Measurements from ENCODE around the gene APCDD1L. TPM values are rescaled to one million over a fixed set of nuclear protein-coding genes. Genes with fewer than 3 reads are reported as not detected.
"Not testable (repeated sequence)": the region's sequence is repeated elsewhere in the genome, so short reads cannot be mapped to it uniquely, and the experiment has no call there.

APCDD1L gene
- polyA plus RNA-seq, 4 donors: 12.0 to 28.1 (median 13.7) TPM

DNA sequence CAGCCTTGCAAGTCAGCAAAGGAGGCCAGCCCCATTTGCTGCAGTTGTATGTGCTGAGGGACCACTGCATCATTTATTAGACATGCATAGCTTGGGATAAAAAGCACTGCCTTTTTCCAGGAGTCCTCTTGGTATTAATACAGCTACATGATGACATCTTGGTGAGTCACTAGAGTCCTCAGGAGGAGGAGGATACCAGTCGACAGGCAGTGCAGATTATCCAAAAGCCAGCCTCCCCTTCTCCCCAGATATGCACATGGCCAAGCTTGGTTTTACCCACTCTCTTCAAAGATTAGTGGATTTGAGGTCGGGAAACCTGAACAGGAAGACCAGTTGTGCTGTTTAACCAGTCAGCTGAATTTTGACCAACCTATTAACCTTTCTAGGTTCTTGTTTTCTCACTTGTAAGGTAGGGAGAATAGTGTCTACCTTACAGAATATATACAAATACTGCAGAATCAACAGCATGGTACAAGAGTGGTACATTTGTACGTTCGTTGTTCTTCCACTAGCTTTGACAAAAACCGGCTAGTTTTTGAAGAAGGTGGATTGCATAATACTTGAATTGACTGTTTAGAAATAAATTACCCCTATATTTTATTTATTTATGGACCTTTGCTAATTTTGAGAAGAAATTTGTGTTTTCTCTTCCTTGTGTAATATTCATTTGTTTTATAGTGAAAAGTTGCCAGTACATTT lies 94.3 kb downstream of the APCDD1L start:
- DNase-seq (ENCODE audit: low read depth in 4 of 4, low spot score in 3 of 4): no peak

DNA sequence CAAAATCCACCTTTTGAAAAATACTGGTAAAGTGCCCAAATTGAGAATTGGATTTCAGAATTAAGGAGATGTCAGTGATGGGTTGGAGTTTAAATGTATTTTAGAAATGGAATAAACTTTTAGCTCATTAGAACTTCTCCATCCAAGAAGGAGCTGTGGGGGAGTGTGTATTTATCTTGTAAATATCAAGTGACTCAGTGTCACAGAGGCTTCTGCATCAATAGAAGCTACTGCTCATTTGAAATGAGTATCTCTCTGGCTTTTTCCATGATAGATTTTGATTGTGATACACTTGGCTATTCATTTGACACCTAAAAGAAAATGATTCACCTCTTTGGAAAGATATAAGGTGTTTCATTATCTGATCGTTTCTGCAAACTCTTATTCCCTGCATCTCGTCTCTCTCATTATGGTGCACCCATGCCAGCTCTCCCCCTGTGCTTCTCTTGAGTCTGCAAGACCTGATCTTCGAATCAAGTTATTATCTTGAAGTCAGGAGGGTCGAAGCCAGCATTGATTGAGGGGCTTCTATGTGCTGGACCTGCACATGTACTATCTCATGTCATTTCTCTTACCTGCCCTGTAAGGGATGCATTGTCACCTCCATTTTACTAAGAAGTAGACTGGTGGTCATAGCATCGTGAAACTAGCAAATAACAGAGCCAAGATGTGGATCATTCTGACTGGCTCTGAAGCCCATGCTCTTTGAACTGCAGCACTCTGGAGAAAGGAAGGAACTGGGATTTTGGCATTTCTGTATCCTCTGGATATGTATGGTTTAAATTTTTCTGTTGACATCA lies 96.0 kb downstream of the APCDD1L start:
- DNase-seq (ENCODE audit: low read depth in 4 of 4, low spot score in 3 of 4): no peak

DNA sequence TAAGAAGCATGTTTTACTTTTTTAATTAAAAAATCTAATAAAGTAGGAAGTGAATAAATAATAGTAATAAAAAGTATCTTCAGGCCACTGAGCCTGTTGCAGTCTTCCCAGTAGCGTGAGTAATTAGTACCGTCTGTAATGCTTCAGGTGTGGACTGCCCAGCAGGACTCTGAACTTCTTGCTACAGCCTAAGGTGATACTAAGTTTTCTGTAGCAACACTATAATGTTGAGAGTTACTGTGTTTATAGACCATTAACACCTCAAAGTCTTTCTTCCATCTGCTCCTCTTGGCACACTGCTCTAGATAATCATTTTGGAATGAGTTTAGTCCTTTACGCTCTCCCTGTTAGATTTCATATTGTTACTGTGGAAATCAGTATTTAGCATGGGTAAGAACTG lies 97.8 kb downstream of the APCDD1L start:
- no peak for DNase-seq (ENCODE audit: low read depth in 4 of 4, low spot score in 3 of 4)

DNA sequence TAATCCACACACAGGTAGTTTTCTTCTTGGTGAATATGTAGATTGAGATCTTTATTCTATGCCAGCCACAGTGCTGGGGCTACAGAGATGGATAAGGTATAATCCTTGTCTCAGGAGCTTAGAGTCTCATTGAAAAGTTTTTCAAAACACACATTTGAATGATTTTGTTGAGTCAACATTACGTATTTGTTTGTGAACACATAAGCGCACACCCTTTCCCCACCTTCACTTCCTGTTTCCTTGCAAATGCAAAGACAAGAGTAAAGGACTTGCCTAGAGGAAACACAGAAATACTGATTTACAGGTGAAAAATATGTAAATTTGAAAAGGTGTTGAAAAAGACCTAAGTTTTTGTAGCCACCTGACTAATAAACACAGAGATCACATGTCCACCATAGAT lies 98.4 kb downstream of the APCDD1L start:
- no peak for DNase-seq (ENCODE audit: low read depth in 4 of 4, low spot score in 3 of 4)

DNA sequence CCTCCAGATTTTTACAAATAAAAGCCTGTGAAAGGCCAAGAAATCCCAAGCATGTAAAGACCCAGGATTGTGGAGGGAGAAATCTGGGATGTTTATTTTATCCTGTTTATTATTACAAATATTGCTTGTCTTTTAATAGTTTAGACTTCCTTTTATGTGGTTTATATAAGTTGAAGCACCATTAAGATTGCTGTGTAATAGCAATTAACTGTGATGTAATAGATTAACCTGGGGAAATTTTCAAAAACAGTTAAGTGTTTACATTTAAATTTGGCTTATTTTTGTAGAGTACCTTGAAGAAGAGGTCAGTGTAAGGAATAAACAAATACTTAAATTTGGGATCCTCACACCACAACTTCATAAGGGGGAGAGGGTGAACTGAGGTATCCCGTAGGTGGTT lies 99.1 kb downstream of the APCDD1L start:
- no peak for DNase-seq (ENCODE audit: low read depth in 4 of 4, low spot score in 3 of 4)

DNA sequence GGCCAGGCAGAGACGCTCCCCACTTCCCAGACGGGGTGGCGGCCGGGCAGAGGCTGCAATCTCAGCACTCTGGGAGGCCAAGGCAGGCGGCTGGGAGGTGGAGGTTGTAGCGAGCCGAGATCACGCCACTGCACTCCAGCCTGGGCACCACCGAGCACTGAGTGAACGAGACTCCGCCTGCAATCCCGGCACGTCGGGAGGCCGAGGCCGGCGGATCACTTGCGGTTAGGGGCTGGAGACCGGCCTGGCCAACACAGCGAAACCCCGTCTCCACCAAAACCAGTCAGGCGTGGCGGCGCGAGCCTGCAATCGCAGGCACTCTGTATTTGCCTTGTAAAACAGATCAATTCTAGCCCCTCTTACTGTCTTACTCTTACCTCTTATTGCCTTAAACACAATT lies 100.4 kb downstream of the APCDD1L start:
- not testable (repeated sequence) for DNase-seq (ENCODE audit: low read depth in 4 of 4, low spot score in 3 of 4)

DNA sequence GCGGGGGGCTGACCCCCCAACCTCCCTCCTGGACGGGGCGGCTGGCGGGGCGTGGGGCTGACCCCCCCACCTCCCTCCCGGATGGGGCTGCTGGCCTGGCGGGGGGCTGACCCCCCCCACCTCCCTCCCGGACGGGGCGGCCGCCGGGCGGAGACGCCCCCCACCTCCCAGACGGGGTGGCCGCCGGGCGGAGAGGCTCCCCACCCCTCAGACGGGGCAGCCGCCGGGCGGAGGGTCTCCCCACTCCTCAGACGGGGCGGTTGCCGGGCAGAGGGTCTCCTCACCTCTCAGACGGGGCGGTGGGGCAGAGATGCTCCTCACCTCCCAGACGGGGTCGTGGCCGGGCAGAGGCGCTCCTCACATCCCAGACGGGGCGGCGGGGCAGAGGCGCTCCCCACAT lies 101.0 kb downstream of the APCDD1L start:
- not testable (repeated sequence) for DNase-seq (ENCODE audit: low read depth in 4 of 4, low spot score in 3 of 4)

Other genes with a start within 250 kb of the APCDD1L start
- 10 to 100 TPM; 19.1 to 24.8 (median 21.5) TPM for gene RAB22A, start 205.7 kb downstream of the APCDD1L start, polyA plus RNA-seq (ENCODE audit: insufficient read length in 4 of 4)
- gene VAPB, start 126.2 kb downstream of the APCDD1L start, polyA plus RNA-seq (ENCODE audit: insufficient read length in 4 of 4): 10 to 100 TPM; 50.5 to 64.3 (median 57.9) TPM
- 10 to 100 TPM; 46.5 to 81.7 (median 66.6) TPM for gene STX16, start 135.9 kb upstream of the APCDD1L start, polyA plus RNA-seq (ENCODE audit: insufficient read length in 4 of 4)
- 10 to 100 TPM; 35.2 to 57.2 (median 40.6) TPM for gene NPEPL1, start 177.4 kb upstream of the APCDD1L start, polyA plus RNA-seq (ENCODE audit: insufficient read length in 4 of 4)

Data from left renal pelvis (tissue), 4 donors.